HepG2 (cell line): ENCODE results near the gene PLXNB2. TPM values are rescaled to one million over a fixed set of nuclear protein-coding genes. Genes with fewer than 3 reads are reported as not detected.

ENCODE experiments used
- ETV5 ChIP-seq: IDR thresholded peaks from 2 replicates; pipeline ENCODE4 v1.6.1; 2018; ENCODE audit warnings: missing biosample characterization, missing genetic modification reagents, inconsistent platforms, borderline replicate concordance
- PRDM4 ChIP-seq: sonication (generic); formaldehyde crosslinking; IDR thresholded peaks from 2 replicates; pipeline ENCODE4 v1.9.0; 2021; ENCODE audit warnings: missing genetic modification reagents, borderline replicate concordance
- TBP ChIP-seq: sonication (generic); formaldehyde crosslinking; IDR thresholded peaks from 2 replicates; pipeline ENCODE4 v1.5.0; 2020; ENCODE audit warnings: missing genetic modification reagents
- ZBTB33 ChIP-seq: sonication (generic); formaldehyde crosslinking; IDR thresholded peaks from 2 replicates; pipeline ENCODE4 v1.4.0; 2020; ENCODE audit warnings: missing genetic modification reagents
- ZNF343 ChIP-seq: sonication (generic); formaldehyde crosslinking; IDR thresholded peaks from 2 replicates; pipeline ENCODE4 v1.4.0; 2020; ENCODE audit warnings: mild to moderate bottlenecking, missing genetic modification reagents
- ZNF44 ChIP-seq: sonication (generic); formaldehyde crosslinking; IDR thresholded peaks from 2 replicates; pipeline ENCODE4 v1.5.1; 2020; ENCODE audit warnings: mild to moderate bottlenecking, missing genetic modification reagents
- ZNF879 ChIP-seq: sonication (generic); formaldehyde crosslinking; IDR thresholded peaks from 2 replicates; pipeline ENCODE4 v1.8.1; 2023; ENCODE audit warnings: missing genetic modification reagents
- polyA plus RNA-seq, 8 experiments: library from polyadenylated mRNA; depleted of rRNA in 3 of 8; stranded (reverse) in 7 of 8; unstranded in 1 of 8; fragments of >200 nt; fragmentation: Illumina TruSeq in 4 of 8; extraction: Trizol in 4 of 8; gene quantifications; 2 replicates each; pipeline versions ENCODE4 v1.2.1 to v1.2.3, GENCODE V29; 2011 to 2016; ENCODE audit warnings: low read depth in 4 of 8, missing spikeins in 1 of 8, mixed read lengths in 1 of 8; ENCODE audit not compliant: insufficient read depth in 1 of 8
- total RNA-seq, 5 experiments: library from RNA; depleted of rRNA; stranded (reverse); fragments of >200 nt; fragmentation: Illumina TruSeq; extraction: Trizol; gene quantifications; 2 replicates each; pipeline ENCODE4 v1.2.3, GENCODE V29; 2016; ENCODE audit warnings: low read depth in 1 of 5
- TF ChIP-seq, protein P1 (sequence below): sonication (generic); formaldehyde crosslinking; IDR thresholded peaks from 2 replicates; pipeline ENCODE4 v1.5.0; 2020; ENCODE audit warnings: missing genetic modification reagents
- TF ChIP-seq, protein P2 (sequence below): sonication (generic); formaldehyde crosslinking; IDR thresholded peaks from 2 replicates; pipeline ENCODE4 v1.5.0; 2020; ENCODE audit warnings: missing genetic modification reagents, mild to moderate bottlenecking, borderline replicate concordance
- TF ChIP-seq, protein P3 (sequence below): sonication (generic); formaldehyde crosslinking; IDR thresholded peaks from 2 replicates; pipeline ENCODE4 v1.9.0; 2021; ENCODE audit warnings: missing genetic modification reagents, mild to moderate bottlenecking, borderline replicate concordance
- TF ChIP-seq, protein P4 (sequence below): sonication (generic); formaldehyde crosslinking; IDR thresholded peaks from 2 replicates; pipeline ENCODE4 v1.8.1; 2022; ENCODE audit warnings: mild to moderate bottlenecking, missing genetic modification reagents

Gene PLXNB2
- total and polyA plus RNA-seq, 2 of the 13 experiments (the other 11 are each of a cell fraction or from before 2014, with no cell fraction given): 32.6 to 68.9 TPM

DNA sequence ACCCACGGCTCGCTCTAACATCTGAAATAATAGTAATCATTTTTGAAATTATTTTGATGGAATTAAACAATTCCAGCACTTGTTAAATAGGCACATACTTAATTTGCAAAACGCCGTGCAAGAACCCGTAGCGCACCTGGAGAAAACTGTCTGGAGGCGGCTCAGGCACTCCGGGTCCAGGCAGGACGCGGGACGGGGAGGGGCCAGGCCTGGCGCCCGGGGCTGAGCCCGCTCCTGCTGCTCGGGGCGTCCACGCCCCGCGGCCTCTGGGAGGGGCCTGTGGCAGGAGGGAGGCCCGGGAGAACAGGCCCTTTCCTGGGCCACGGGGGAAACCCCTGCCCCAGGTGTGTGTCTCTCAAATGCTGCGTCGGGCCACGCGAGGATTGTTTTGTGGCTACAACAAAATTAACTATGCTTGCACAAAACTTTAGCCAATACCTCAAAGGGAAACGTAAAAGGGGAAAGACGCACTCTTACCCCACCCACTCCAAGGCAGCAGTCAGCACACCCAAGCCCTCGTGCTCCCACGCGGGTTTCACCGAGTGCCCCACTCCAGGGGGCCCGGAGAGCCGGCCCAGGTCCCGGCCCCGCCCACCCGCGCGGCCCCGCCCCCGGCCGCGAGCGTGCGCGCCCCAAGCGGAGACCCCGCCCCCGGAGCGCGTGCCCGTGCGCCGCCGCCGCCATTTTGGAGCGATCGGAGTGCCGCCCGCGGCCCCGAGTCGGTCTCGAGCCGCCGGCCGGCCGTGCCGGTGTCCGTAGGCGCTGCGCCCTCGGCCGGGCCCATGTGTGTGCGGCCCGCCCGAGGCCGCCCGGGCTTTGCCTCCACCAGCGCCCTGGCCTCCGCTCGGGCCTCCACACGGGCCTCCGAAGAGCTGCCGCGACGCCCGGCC lies 35.5 kb upstream of the PLXNB2 start, which contains the start of gene PPP6R2 (continued):
- TF ChIP-seq ZNF44 (CRISPR knock-in tag) (no peak), PRDM4 (CRISPR knock-in tag) (no peak), ZNF343 (CRISPR knock-in tag) (0 out of 2 replicates have a peak, but pooled peaks have one; percentile 48), ZNF879 (CRISPR knock-in tag) (no peak), TBP (CRISPR knock-in tag) (no peak), ETV5 (no peak), ZBTB33 (CRISPR knock-in tag) (no peak)
- TF ChIP-seq, protein P1, sequence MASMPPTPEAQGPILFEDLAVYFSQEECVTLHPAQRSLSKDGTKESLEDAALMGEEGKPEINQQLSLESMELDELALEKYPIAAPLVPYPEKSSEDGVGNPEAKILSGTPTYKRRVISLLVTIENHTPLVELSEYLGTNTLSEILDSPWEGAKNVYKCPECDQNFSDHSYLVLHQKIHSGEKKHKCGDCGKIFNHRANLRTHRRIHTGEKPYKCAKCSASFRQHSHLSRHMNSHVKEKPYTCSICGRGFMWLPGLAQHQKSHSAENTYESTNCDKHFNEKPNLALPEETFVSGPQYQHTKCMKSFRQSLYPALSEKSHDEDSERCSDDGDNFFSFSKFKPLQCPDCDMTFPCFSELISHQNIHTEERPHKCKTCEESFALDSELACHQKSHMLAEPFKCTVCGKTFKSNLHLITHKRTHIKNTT (CRISPR knock-in tag): no peak
- TF ChIP-seq, protein P2, sequence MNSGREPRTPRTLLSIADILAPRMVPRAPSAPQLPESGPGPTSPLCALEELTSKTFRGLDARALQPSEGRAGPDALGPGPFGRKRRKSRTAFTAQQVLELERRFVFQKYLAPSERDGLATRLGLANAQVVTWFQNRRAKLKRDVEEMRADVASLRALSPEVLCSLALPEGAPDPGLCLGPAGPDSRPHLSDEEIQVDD (CRISPR knock-in tag): no peak
- TF ChIP-seq, protein P3, sequence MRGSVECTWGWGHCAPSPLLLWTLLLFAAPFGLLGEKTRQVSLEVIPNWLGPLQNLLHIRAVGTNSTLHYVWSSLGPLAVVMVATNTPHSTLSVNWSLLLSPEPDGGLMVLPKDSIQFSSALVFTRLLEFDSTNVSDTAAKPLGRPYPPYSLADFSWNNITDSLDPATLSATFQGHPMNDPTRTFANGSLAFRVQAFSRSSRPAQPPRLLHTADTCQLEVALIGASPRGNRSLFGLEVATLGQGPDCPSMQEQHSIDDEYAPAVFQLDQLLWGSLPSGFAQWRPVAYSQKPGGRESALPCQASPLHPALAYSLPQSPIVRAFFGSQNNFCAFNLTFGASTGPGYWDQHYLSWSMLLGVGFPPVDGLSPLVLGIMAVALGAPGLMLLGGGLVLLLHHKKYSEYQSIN: no peak
- TF ChIP-seq, protein P4, sequence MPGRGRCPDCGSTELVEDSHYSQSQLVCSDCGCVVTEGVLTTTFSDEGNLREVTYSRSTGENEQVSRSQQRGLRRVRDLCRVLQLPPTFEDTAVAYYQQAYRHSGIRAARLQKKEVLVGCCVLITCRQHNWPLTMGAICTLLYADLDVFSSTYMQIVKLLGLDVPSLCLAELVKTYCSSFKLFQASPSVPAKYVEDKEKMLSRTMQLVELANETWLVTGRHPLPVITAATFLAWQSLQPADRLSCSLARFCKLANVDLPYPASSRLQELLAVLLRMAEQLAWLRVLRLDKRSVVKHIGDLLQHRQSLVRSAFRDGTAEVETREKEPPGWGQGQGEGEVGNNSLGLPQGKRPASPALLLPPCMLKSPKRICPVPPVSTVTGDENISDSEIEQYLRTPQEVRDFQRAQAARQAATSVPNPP (CRISPR knock-in tag): no peak
